ENCODE data around the gene SP1.
"Not testable (repeated sequence)": the region's sequence is repeated elsewhere in the genome, so short reads cannot be mapped to it uniquely, and the experiment has no call there.

DNA sequence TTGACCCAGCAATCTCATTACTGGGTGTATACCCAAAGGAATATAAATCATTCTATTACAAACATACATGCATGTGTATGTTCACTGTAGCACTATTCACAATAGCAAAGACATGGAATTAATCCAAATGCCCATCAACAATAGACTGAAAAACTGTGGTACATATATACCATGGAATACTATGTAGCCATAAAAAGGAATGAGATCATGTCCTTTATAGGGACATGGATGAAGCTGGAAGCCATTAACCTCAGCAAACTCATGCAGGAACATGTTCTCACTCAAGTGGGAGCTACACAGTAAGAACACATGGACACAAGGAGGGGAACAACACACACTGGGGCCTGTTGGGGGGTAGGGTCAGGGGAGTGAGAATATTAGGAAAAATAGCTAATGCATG, 59.6 kb downstream of the SP1 start:
- TF ChIP-seq, protein P1, sequence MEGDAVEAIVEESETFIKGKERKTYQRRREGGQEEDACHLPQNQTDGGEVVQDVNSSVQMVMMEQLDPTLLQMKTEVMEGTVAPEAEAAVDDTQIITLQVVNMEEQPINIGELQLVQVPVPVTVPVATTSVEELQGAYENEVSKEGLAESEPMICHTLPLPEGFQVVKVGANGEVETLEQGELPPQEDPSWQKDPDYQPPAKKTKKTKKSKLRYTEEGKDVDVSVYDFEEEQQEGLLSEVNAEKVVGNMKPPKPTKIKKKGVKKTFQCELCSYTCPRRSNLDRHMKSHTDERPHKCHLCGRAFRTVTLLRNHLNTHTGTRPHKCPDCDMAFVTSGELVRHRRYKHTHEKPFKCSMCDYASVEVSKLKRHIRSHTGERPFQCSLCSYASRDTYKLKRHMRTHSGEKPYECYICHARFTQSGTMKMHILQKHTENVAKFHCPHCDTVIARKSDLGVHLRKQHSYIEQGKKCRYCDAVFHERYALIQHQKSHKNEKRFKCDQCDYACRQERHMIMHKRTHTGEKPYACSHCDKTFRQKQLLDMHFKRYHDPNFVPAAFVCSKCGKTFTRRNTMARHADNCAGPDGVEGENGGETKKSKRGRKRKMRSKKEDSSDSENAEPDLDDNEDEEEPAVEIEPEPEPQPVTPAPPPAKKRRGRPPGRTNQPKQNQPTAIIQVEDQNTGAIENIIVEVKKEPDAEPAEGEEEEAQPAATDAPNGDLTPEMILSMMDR (IDR thresholded peaks at IDR 0.05; ENCODE audit: insufficient read depth, low read length, poor library complexity, severe bottlenecking): not testable (repeated sequence)
- not testable (repeated sequence) for TF ChIP-seq EZH2phosphoT487 (conservative IDR thresholded peaks at IDR 0.05; ENCODE audit: low read length)

Data from SU-DHL-6 (cell line).